ENCODE data around the gene ATP11A. TPM values are rescaled to one million over a fixed set of nuclear protein-coding genes. Genes with fewer than 3 reads are reported as not detected.

Gene ATP11A
- total RNA-seq, 1 donor from 2014 or later: 109 TPM

DNA sequence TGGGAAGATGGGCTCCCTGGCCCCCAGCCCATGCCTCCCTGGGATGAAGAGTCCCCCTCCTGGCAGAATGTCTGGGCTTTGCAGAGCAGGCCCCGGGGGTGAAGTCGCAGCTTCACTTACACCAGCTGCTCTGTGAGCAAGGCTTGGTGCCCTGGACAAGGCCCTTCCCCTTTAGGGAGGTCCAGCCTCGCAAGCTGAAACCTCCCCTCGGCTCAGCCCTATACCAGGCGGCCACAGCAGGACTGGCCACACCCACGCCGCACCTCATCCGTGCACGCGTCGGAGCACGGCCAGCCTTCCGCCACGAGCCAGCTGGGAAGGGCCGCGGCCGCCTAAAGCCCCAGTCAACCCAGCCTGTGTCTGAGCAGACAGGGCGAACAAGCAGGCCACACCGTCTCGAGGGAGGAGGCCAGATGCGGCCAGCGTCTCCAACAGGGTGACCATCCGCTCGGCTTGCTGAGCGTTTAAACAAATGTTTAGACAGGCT is 196.0 kb downstream of the ATP11A start:
- Mint-ChIP-seq H3K36me3 (ENCODE audit: insufficient read depth) (peaks cover 1% of the 10 kb centered on the region), H3K9me3 (ENCODE audit: low read depth) (no peaks in the 10 kb centered on the region), H3K27me3 (no peaks in the 10 kb centered on the region), H3K4me1 (ENCODE audit: low read depth) (peaks cover 2% of the 10 kb centered on the region), H3K4me3 (ENCODE audit: low read depth) (peak overlapping the region; percentile 58), H3K27ac (no peak overlapping the region)
- DNase-seq (ENCODE audit: low spot score, unreplicated experiment): peak; percentile 63
- TF ChIP-seq, protein P1, sequence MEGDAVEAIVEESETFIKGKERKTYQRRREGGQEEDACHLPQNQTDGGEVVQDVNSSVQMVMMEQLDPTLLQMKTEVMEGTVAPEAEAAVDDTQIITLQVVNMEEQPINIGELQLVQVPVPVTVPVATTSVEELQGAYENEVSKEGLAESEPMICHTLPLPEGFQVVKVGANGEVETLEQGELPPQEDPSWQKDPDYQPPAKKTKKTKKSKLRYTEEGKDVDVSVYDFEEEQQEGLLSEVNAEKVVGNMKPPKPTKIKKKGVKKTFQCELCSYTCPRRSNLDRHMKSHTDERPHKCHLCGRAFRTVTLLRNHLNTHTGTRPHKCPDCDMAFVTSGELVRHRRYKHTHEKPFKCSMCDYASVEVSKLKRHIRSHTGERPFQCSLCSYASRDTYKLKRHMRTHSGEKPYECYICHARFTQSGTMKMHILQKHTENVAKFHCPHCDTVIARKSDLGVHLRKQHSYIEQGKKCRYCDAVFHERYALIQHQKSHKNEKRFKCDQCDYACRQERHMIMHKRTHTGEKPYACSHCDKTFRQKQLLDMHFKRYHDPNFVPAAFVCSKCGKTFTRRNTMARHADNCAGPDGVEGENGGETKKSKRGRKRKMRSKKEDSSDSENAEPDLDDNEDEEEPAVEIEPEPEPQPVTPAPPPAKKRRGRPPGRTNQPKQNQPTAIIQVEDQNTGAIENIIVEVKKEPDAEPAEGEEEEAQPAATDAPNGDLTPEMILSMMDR (IDR thresholded peaks at IDR 0.05; ENCODE audit: unreplicated experiment): no peak

DNA sequence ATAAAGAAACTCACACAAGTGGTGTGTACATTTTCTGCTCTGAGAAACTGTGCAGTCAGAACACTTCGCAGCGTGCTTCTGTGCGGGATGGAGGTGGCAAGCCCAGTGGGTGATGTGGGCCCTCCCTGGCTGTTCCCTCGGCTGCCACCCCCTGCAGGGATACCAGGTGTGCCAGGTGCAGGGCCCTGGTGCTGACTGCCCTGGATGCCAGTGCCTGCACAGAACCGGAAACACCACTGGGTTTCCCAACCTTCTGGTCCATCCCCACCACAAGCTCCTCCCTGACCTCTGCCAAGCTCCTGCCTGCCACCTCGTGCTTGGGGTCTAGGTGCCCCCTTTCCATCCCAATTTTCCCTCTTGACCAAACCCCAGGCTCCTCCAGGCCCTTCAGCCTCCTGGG is 197.3 kb downstream of the ATP11A start:
- DNase-seq (ENCODE audit: low spot score, unreplicated experiment): no peak
- H3K9me3 Mint-ChIP-seq (ENCODE audit: low read depth): no peaks in the 10 kb centered on the region
- H3K27ac Mint-ChIP-seq: no peak overlapping the region
- no peak overlapping the region for H3K4me3 Mint-ChIP-seq (ENCODE audit: low read depth)
- TF ChIP-seq, protein P1 (IDR thresholded peaks at IDR 0.05; ENCODE audit: unreplicated experiment): no peak
- peaks cover 2% of the 10 kb centered on the region for H3K27me3 Mint-ChIP-seq
- peaks cover 13% of the 10 kb centered on the region for H3K4me1 Mint-ChIP-seq (ENCODE audit: low read depth)
- peaks cover 1% of the 10 kb centered on the region for H3K36me3 Mint-ChIP-seq (ENCODE audit: insufficient read depth)

DNA sequence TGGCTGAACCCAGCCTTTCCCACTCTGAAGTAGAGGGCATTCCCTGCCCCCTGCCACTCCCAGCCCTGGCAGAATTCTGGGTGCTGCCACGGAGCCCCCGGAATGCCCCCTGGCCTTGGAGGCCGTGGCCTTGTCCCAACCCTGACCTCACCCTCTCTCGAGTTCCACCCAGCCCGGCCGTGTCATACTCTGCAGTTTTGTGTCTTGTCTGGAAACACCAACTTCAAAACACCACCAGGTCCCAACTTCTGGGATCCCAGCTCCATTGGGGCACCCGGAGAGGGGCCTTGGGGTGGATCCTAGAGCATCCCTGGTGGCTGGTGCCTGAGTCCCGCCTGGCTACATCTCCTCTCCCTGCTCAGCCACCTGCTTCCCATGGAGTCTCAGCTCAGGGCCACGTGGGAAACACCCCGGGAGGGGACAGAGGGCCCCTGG is 197.7 kb downstream of the ATP11A start:
- Mint-ChIP-seq H3K9me3 (ENCODE audit: low read depth) (no peaks in the 10 kb centered on the region), H3K27me3 (peaks cover 2% of the 10 kb centered on the region), H3K4me3 (ENCODE audit: low read depth) (no peak overlapping the region), H3K36me3 (ENCODE audit: insufficient read depth) (peaks cover 1% of the 10 kb centered on the region), H3K27ac (no peak overlapping the region), H3K4me1 (ENCODE audit: low read depth) (peaks cover 17% of the 10 kb centered on the region)
- DNase-seq (ENCODE audit: low spot score, unreplicated experiment): no peak
- TF ChIP-seq, protein P1 (IDR thresholded peaks at IDR 0.05; ENCODE audit: unreplicated experiment): no peak

DNA sequence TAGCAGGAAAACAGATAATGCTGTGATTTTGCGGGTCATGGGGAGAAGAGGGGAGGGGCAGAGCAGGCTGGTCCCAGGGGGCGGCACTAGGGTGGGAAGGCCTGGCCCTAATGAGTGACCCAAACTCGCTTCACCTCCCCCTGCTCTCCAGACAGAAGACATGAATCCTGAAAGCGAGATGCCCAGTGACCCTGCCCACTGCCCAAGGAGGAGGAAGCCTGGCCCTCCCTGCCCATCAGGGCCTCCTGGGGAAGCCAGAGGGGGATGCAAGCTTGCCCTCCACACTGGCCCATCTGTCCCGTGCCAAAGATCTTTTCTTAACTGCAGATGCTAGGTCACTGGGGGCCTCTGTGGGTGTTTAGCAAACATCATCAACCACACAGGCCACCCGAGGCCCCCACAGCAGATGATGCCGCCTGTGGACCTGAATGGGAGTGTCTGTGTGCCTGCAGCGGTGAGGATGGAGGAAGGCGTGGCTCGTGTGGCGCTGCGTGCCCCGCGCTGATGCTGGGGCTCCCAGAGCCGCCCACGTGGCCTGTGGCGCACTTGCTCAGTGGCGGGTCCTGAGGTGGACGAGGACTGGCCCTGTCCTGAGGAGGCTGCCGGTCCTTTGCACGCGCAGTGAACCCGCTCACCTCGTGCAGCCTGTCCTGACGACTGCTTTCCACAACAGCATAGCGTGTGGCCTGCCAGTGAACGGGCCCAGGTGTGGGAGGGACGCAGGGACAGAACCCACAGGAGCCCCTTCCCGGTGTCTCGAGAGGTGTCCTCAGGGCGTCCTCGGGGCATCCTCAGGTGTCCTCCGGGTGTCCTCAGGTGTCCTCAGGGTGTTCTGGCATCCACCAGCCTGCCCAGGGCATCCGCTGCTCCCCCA is 198.6 kb downstream of the ATP11A start:
- Mint-ChIP-seq H3K4me1 (ENCODE audit: low read depth) (peaks cover 26% of the 10 kb centered on the region), H3K4me3 (ENCODE audit: low read depth) (no peak overlapping the region), H3K9me3 (ENCODE audit: low read depth) (no peaks in the 10 kb centered on the region), H3K27me3 (peaks cover 2% of the 10 kb centered on the region), H3K27ac (peak overlapping the region; percentile 29), H3K36me3 (ENCODE audit: insufficient read depth) (peaks cover 1% of the 10 kb centered on the region)
- TF ChIP-seq, protein P1 (IDR thresholded peaks at IDR 0.05; ENCODE audit: unreplicated experiment): no peak
- no peak for DNase-seq (ENCODE audit: low spot score, unreplicated experiment)

DNA sequence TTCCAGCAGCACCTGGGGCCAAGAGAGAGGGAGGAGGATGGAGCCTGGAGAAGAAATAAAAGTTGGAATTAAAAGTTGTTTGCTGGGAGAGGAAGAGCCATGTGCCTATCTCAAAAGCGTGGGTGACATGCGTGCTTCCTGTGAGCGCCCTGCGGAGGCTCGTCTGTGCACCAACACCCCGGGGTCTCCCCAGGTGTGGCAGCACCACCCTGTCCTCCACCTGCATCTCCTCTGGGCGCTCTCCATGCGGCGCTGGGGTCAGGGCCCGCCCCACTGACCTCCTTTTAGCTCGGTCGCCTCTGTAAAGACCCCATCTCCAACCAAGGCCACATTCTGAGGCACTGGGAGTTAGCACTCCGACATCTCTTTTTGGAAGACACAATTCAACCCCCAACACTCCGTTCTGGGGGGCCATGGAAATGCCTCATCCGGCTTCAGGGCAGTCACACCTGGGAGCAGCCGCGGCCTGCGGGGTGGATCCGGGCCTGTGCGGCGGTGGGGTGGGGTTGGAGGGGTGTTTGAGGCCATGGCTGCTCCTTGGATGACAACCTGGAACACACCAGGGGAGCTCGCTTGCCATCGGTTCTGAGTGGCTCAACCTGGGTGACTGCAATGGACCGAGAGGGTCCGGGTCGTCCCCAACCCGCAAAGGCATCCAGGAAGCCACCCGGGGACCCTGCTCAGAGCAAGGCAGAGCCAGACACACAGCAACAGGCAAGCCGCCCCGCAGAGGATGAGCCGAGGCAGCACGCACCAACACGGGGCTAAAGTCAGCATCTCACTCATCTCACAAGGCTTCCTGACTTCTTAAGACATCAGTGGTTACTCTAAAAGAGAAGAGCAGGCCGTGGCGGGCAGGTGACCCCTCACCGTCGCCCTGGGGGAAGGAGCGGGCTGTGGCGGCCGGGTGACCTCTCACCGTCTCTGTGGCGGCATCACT is 199.8 kb downstream of the ATP11A start:
- TF ChIP-seq, protein P1 (IDR thresholded peaks at IDR 0.05; ENCODE audit: unreplicated experiment): no peak
- no peaks in the 10 kb centered on the region for H3K36me3 Mint-ChIP-seq (ENCODE audit: insufficient read depth)
- peaks cover 2% of the 10 kb centered on the region for H3K27me3 Mint-ChIP-seq
- H3K9me3 Mint-ChIP-seq (ENCODE audit: low read depth): no peaks in the 10 kb centered on the region
- DNase-seq (ENCODE audit: low spot score, unreplicated experiment): no peak
- peaks cover 28% of the 10 kb centered on the region for H3K4me1 Mint-ChIP-seq (ENCODE audit: low read depth)
- no peak overlapping the region for H3K27ac Mint-ChIP-seq
- no peak overlapping the region for H3K4me3 Mint-ChIP-seq (ENCODE audit: low read depth)
